Measurements from ENCODE around the gene STEAP1B.

Gene STEAP1B

DNA sequence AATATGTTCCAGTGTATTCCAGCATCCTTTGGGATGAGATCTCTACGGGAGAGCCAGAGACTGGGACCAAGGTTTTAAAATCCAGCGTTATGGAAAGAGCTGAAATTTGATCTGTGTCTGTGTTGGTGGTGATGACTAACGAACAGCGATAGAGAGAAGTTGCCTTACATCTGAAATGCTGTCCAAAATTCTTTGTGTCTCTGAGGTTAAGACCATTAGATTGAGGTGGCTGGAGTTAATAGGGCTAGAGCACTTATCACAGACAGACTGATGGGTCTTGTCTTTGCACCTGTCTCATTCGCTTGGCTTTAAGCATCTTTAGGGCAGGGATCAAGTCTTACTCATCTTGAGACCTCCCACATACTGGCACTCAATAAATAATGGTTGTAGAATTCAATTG is 102.0 kb downstream of the STEAP1B start:
- no peak for DNase-seq

DNA sequence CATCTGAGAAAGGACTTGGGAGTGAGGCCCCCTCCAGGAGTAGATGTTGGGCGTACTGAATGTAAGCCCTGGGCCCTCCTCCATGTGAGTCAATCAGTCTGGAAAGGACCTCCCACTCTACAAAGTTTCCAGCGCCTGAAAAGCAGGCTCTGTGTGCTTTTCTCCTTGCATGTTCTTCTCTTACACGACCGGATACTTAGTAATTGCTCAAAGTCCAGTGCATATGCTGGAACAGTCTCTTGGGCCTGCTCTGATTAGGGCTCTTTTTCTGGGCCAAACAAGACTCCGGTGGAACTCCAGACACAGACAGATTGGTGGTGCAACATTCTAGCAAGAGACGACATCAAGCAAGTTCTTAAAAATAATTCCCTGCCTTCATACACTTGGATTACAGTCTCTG is 104.8 kb downstream of the STEAP1B start:
- no peak for DNase-seq

DNA sequence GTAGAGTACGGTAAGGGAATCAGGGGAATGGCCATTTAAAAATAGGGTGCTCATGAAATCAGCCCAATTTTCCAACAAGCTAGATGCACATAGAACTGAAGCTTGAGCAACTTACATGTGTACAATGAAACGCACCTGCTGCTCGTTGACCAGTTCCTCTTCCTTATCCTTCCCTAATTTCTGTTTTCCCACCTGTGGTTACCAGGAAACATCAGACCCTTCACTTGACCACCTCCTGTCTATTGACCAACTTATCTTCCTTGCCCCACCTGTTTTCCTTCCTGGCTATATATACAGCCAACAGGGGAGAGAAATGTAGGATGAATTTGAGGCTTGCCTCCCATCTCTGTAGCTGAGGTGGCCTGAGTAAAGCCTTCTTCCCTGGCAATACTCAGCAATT is 105.2 kb downstream of the STEAP1B start:
- DNase-seq, result no peak

DNA sequence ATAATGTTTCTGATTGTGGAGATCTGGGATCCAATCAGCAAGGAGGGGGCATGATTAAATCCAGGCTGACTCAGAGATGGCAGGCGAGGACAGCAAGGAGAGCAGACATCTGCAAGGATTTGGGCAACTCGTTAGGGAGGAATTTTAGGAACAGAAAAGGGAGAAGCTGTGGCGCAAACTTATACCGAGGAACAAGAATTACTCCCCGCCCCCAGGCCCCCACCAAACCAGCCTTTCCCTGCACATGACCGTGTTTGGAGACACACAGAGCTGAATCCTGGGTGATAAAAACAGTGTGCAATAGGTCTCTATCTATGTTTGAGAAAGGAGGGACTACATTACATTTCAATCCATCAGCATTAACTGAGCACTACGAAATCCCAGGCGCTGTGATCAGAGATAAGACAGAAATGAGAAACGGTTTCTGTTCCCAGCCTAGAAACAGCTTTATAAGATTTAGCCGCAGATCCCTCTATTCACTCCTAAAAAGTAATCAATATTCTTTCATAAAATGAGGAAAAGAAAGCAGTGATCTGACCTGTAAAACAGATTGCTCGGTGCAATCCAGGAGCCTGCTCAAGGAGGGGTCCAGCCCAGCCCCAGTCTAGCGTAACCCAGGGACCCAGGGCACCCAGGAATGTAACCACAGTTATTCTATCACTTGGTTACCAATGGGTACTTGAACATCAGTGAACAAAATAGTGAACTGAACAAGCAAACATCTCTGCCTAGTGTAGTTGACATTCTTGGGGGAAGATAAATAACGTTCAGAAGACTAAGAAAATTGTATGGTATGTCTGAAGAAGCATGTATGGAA is 105.9 kb downstream of the STEAP1B start:
- DNase-seq, result no peak

DNA sequence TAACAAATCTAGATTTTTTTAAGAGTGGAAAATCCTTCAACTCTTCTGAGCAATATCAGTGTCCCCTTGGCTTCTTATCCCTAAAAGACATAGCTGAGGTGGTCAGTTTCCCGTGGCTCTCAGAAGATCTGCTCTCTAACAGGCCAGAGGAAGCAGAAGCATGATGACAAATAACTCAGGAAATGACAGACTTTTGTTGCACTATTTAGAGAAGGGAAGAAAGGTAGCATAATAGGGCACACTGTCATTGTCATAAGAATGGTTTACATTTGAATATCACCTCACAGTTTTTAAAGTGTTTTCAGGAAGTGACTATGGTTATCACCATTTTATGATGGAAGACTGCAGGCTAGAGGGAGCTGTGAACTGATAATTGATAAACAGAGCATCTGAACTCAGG is 109.5 kb downstream of the STEAP1B start:
- no peak for DNase-seq

DNA sequence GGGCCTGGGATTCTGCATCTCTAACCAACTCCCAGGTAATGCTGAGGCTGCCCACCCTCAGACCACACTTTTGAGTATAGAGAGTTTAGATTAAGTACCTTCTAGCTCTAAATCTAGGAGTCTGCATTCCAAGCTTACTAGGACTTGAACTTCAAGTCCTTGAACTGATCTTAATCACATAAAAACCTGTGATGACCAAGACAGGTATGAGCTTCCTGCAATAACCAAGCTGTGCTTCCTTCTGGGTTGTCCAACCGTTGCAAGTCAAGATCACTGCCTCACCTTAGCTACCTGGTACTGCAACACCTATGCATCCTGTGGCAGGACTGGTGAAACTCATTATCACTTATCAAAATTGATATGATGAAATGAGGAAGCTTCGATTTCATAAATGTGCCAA is 110.1 kb downstream of the STEAP1B start:
- no peak for DNase-seq

DNA sequence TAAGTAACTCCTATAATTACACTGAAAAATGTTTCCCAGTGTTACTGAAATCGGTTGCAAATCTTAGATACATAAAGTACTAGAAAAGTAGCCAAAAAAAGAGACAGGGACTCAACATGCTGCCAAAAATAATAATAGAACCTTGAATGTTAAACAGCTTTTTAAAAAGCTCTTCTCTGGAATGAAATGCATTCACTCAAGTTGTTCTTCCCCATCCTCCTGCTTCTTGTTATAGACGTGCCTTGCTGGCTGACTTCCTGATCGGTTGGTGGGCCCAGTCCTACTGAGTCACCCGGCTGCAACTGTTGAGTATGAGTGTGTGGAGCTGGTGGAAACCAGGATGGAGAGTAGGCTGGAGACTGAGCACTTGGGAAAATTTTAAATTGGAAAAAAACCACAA is 112.4 kb downstream of the STEAP1B start:
- no peak for DNase-seq

DNA sequence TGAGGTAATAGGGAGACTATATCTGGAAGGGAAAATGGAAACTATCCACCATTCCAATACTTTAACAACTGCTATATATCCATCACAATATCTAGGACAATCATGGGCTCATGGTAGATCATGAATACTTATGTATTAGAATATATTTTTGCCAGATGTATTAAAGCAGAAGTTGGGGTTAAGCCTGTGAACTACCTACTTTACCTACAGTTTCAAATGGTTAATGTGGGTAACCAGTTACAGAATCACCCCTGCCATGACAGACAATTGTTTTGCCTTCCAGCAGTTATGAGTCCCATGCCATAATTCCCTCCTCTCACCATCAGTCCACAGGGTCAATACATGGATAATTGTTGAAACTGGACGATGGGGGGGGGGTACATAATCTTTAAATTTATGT is 113.1 kb downstream of the STEAP1B start:
- no peak for DNase-seq

DNA sequence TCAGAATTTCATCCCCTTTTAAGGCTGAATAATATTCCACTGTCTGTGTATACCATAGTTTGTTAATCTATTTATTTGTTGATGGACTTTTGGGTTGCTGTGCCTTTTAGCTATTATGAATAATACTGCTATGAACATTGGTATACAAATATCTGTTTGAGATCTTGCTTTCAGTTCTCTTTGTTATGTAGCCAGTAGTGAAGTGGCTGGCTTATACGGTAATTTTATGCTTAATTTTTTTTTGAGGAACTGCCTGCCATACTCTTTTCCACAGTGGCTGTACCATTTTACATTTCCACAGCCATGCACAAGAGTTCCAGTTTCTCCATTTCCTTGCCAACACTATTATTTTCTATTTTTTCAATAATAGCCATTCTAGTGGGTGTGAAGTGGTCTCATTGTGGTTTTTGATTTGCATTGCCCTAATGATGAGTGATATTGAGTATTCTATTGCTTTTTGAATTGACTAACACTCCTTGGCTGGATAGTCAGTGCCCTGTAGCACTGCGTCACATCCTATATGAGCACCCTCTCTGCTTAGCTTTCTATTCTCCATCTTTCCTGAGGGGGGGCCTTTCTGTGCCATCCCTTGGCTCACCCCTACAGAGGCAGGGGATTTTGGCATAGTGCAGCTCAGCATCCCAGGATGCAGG is 113.7 kb downstream of the STEAP1B start:
- DNase-seq, result no peak

DNA sequence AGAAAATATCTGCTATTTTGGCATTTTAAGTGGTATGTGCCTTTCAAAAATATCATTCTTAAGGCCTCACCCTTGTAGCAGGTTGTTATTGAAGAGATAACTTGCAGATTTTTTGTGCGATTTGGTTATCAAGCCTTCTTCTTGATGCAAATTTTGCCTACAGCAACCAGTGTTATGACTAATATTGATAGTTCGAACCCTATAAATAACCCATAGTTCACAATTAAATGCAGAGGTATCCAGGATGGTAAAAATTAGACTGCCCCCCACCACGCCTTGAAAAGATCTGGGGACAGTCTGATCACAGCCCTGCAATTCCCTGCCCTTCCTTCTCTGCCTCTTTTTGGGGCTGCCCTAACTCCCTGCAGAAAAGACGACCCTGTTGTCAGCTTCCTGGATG is 114.7 kb downstream of the STEAP1B start:
- no peak for DNase-seq

DNA sequence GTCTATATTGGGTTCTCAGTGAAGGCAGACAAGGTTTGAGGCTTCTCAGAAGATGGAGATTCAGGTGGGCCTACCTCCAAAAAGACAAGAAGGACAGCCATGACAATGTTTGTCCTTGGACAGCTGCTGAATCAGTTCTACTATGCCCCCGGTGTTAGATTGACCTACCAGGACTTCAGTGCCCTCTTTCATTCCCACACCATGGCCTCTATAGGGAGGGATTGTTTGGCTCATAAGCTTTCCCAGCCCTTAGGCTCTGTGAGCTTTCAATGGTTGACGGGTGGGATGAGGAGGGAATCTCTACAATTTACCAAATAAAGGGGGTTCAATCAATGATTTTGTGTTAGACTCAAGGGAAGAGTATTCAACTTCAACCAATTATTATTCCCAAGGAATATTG is 119.7 kb downstream of the STEAP1B start:
- DNase-seq, result no peak

DNA sequence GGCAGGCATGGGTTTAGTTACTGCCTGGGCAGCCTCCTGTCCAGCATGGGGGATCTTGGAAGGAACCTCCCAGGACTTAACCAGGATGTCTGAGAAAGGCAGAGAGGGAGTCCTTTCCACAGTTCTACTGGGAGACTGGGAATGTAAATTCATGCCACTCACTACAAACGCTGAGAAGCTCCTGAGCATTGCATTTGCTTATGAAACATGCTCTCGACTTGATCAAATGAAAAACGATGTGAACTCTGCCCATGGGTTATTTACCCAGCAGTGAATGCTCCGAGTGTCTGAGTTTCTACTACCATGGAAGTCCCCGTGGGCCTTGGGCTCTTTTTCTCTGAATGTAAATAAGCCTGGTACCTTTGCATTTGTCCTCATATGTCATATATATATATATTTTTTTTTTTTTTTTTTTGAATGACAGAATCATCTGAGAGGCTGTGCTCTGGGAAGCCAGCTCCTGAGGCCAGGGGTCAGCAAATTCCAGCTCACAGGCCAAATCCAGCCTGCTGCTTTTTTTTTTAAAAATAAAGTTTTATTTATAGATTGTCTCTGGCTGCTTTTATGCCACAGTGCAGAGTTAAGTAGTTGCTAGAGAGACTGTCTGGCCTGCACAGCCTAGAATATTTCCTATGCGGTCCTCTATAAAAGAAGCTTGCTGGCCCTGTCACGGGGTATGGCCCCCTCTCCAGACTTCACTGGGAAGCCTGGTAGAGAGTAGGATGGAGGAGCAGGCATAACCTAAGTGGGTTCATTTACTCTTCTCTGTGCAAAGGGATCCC is 121.6 kb downstream of the STEAP1B start:
- no peak for DNase-seq

DNA sequence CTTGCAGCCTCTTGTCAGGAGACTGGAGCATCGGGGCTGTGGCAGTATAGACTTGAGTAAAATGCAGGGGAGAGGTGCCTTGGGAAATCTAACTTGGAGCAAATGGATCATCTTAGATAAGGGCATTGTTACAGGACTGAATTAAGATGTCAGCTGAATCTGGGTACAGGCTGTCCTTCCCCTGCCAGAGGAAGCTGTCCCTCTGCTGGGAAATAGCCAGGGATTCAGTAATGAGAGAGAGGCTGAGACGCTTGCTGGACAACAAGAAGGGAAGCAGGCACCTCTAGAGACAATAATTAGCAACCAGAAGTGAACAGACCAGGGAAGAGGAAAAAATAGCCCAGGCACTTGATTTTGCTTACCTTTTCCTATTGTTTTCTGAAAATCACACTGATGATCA is 122.3 kb downstream of the STEAP1B start:
- no peak for DNase-seq

DNA sequence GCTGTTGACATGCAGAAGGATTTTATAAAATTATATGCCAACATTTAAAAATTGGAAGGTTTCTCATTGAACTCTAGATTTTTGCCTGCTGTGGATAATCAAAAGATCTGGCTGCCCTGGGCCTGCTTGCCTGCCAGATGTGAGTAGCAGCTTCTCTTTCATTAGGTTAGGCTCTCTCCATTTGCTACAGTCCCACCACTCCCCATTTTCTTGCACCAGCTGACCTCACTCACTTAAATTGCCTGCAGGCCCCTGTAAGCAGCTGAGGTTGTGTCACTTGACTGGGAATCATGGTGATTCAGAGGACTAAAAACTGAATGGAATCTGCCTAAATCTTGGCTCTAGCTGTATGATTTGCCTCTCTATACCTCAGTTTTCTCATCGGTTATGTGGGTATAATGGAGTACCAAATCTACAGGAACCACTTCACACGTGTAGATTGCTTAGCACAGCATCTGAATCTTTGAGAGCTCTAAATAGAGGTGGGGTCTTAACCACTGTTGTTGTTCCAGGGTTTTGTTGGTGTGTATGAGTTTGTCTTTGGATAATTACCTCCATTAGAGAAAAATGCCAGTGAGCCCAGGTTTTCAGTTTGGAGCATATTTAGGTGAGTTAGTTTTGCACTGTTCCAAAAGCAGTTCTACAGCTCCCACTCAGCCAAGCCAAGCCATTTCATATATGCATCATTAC is 124.5 kb downstream of the STEAP1B start:
- no peak for DNase-seq

DNA sequence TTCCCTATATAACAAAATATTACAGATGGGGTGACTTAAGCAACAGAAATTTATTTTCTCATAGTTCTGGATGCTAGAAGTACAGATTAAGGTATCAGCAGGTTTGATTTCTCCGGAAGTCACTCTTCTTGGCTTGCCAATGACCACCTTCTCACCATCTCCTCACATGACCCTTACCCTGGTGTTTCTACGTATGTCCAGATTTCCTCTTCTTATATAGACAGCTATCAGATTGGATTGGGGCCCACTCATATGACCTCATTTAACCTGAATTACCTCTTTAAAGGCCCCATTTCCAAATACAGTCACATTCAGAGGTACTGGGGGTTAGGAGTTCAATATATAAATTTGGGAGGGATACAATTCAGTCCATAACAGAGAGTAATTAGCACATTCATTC is 126.1 kb downstream of the STEAP1B start:
- DNase-seq, result no peak

DNA sequence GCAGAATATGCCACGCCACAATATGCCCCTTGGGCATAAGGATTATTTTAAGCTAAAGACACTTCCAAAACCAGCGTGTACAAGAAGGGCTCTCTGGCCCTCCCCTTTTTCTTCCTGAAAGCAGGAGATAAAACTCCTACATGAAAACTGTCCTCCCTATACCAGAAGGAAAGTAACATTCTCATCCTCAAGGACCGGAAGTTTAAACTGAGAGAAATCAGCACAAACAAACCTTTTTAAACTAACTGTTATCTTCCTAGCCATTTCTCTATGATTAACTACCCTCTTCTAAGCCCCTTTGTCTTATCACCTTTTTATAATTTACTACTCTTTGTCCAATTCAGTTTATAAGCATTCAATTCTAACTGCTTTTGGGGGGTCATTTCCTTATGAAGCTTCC is 126.6 kb downstream of the STEAP1B start:
- DNase-seq, result no peak

DNA sequence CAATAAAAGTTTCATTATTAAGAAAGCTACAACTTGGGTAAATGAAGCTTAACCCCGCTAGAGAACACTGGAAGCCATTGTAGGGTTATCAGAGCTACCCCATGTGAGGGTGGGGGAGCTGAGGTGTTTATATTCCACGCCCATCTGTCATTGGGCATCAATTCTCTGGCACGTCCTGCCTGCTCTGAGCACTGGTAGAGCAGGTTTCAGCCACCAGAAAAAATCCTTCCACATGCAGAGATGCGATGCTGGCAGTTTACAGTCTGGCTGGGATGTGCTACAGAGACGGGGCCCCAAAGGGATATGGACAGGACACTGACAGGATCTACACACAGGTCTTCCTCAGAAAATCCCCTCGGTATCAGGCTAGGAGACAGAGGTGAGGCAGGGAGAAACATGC is 127.1 kb downstream of the STEAP1B start:
- DNase-seq, result no peak

DNA sequence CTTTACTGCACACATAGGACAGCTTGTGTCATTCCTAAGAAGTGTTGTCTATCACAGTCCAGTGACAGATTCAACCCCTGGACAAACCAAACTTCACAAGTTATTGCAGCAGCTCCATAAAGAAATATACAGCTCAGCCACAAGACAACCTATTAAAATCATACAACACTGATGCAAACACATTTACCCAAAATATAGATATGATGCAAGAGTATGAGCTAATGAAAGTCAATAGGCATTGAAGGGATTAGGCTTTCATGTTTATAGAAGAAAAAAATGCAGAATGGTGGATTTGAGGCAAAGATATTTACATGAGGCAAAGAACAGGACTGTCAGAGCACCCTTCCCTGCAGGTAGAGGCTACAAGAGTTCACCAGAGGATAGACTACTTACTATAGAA is 128.1 kb downstream of the STEAP1B start:
- DNase-seq, result no peak
